GM12891 (cell line): ENCODE results near the gene IL13RA2.

Source experiments
- POLR2A ChIP-seq: IDR thresholded peaks from 2 replicates; pipeline ENCODE4 v1.6.1; 2011; ENCODE audit warnings: low read depth, low read length, control low read depth
- POLR2AphosphoS5 ChIP-seq: IDR thresholded peaks from 2 replicates; pipeline ENCODE4 v1.6.1; 2011; ENCODE audit warnings: low read depth, low read length, control low read depth
- POU2F2 ChIP-seq: IDR thresholded peaks from 2 replicates; pipeline ENCODE4 v1.6.1; 2011; ENCODE audit warnings: low read depth, mild to moderate bottlenecking, control low read depth, low read length, moderate library complexity
- SPI1 ChIP-seq: IDR thresholded peaks from 2 replicates; pipeline ENCODE4 v1.6.1; 2011; ENCODE audit warnings: low read depth, low read length, control low read depth
- TAF1 ChIP-seq: IDR thresholded peaks from 2 replicates; pipeline ENCODE4 v1.6.1; 2011; ENCODE audit warnings: low read depth, low read length, control low read depth

GRCh38 chrX:114959729-114960128 lies 57.7 kb downstream of the IL13RA2 start:
- TF ChIP-seq TAF1 = no peak
- no peak for TF ChIP-seq POLR2A
- TF ChIP-seq POLR2AphosphoS5 = no peak
- TF ChIP-seq SPI1 = no peak
- no peak for TF ChIP-seq POU2F2
